Smooth muscle cell of the brain vasculature (primary cell): ENCODE data around the gene C11orf54.
"Not testable (repeated sequence)": the region's sequence is repeated elsewhere in the genome, so short reads cannot be mapped to it uniquely, and the experiment has no call there.

Experiments
- DNase-seq: peaks from one replicate; pipeline ENCODE4 v3.0.0-alpha.2; 2012; ENCODE audit warnings: low read depth, low spot score

The C11orf54 gene

DNA sequence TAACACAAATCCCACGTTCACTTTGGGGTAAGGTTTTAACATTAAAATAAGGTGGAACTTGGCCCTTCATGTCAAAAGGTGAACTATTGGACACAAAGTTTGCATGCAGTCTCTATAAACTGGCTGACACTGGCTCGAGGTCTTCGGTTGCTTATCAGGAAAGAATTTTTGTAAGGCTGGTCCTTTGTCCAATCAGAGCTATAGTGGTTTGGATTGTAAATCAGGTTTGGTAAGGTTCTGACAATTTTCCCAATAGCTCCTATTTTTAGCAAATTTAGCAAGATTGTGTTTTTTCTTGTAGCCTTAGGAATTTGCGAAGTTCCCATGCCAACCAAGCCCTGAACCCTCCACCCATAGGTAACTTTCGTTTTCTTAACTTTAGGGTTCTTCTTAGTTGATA, 25.0 kb downstream of the C11orf54 start:
- DNase-seq = no peak

DNA sequence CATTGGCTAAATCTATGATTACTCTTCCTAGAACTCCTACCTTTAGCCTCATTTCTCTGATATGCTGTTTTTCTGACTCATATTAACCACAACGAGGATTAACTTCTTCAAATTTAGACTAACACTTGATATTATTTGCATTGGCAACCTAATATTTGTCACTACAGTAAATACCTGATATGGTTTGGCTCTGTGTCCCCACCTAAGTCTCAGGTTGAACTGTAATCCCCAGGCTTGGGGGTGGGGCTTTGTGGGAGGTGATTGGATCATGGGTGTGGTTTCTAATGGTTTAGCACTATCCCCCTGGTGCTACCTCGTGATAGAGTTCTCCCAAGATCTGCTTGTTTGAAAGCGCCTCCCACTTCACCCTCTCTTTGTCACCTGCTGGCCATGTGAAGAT, 25.5 kb downstream of the C11orf54 start:
- DNase-seq = no peak

DNA sequence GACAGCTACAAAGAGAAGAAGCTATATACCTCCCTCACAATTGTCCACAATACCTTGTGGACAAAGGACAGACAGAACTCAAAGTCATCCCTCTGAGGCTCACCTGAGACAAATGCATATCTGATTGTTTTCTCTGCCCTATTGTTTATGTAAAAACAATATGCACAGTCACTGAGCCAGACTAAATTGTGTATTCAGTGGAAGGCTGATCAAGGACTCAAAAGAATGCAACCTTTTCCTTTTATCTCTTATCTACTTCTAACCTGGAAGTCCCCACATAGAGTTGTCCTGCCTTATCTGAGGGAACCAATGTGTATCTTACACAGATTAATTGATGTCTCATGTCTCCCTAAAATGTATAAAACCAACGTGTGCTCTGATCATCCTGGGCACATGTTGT, 28.7 kb downstream of the C11orf54 start:
- DNase-seq = no peak

DNA sequence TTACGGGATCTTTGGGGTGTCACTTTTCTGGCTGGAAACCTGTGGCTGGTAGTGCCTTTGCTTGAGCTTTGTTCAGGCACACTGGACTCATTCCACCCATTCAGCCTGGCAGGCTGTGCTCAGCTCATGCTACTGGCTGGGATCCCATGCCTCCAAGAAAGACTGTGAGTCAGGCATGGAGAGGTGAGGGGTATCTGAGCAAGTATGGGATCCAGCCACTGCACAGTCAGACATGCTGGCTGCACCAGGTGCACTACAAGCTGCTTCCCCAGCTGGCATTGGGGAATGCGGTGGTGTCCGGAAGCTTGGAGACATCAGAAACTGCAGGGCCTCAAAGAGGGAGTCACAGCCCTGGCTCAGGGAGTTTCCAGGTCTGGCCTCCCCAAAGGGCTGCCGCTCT, 30.7 kb downstream of the C11orf54 start:
- no peak for DNase-seq

DNA sequence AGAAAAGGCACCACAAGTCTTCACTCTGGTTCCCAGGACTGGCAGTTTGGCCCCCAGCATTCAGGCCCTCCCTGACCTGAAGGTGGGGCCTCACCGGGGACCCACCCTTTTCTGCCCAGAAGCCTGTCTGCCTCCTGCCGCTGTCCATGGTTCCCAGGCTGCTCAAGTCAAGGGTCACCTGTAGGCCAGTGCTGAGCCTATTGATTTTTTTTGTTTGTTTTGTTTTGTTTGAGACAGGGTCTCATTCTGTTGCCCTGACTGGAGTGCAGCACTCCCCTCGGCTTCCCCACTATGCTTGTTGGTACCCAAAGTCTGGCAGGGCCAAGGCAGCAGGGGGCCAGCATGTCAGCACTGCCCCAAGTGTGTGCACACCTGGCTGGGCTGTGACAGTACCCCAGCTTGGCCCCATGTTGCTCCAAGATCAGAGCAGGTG, 31.6 kb downstream of the C11orf54 start:
- no peak for DNase-seq

DNA sequence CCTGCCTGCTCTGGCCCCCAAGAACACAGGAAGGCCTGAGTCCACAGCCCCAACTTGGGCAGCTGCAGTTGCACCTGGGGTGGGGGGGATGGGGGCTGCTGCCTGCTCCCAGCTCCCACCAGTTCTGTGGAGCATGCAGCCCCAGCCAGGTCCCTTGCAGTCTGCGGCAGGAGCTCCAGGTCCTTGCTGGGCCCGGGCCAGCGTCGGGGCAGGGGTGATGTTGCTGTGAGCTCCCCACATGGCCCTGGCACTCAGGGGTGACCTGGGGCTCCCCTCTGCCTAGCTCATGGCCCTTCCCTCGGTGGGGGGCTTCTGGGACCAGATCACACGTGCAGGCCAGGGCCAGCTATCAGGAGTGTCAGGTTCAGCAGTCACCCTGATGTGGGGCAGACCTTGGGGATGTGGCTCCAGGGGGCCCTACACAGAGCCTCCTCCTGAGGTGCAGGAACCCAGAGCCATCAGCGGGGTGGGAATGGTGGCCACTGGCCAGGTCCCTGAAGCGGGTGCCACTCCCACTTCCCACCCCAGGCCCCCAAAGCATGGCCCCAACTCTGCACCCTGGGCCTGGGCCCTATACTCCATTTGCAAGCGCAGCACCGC, 32.2 kb downstream of the C11orf54 start:
- DNase-seq = no peak

DNA sequence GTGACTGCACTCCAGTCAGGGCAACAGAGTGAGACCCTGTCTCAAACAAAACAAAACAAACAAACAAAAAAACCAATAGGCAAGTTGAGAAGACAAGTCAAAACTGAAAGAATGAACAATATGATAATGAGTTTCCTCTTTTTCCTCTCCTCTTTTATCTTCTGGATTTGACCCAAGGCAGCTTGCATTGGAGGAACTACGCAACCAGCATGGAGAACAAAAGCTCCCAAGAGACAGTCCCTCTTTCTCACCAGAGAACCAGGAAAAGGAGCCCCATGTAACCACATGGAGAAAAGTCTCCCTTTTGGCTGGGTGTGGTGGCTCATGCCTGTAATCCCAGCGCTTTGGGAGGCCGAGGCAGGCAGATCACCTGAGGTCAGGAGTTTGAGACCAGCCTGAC, 33.1 kb downstream of the C11orf54 start:
- not testable (repeated sequence) for DNase-seq

DNA sequence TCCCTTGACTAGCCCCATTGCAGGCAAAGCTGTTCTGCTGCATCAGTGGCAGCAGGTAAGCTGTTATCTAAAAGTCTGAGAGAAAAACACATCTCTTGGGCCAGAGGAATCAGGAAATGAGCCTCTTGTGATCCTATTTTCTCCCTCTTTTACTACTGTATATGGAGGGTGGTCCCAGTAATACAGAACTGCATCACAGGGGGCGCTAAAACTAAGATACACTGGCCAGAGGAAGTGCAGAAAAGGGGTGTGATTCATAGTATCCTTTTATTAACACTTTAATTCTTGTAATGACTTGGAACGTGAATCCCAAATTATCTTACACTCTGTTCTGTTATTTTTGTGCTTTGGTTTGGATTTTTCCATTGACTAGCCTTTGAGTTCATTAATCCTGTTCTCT, 33.8 kb downstream of the C11orf54 start:
- no peak for DNase-seq

DNA sequence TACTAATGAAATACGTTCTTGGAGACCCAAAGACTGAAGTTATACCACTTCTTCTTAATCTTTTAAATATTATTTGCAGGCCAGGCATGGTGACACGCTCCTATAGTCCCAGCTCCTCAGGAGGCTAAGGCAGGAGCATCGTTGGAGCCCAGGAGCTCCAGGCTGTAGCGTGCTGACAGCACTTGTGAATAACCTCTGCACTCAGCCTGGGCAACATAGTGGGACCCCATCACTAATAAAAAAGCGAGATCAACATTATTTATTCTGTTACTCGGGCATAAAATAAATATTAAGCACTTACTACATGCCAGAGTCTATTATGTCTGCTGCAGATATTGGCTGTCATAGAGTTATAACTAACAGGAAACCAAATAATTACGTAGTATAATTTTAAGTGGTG, 41.9 kb downstream of the C11orf54 start:
- no peak for DNase-seq

DNA sequence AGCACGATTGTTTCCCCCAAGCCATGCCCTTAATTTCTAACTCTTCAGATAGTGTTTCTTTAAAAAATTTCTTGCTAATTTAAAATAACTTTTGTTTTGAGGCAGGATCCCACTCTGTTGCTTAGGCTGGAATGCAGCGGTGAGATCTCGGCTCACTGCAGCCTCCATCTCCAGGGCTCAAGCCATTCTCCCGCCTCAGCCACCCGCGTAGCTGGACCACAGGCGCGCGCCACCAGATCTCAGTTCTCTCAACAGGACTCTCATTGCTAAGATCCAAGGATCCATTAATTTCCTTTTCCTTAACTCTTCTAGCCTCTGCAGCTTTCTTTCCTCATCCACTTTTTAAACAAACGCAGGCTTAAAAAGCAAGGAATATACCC, 42.3 kb downstream of the C11orf54 start:
- DNase-seq = no peak

DNA sequence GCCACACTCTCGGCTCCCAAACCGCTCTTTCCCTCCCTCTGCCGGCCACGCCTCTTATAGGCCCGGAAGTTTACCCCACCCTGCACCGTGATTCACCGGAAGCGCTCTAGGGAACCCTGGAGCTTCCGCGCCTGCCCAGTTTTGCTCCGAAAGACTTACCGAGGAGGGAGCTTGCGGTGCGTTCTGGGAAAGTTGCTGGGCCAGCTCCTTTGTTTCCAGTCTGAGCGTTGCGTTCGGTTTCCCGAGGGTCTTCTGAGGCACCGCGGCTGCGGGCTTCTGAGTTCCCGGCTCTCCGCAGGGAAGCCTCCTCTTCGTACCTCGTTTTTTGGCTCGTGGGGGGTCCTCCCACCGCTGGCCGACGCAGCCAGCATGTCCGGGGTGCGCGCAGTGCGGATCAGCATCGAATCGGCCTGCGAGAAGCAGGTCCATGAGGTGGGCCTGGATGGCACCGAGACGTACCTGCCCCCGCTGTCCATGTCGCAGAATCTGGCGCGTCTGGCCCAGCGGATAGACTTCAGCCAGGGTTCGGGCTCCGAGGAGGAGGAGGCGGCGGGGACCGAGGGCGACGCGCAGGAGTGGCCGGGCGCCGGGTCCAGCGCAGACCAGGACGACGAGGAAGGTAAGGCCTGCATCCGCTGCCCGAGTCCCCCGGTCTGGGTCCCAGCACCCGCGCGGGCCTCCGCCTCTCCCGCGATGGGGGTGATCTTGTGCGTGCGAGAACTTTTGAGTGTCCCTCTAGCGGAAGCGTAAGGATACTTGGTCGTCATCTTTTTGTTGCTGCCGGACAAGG, 42.9 kb downstream of the C11orf54 start, which contains the start of gene MED17:
MED17 (plus strand) TSS at position 138 of the 790 bp plus-strand sequence; CDS start at position 370, 232 bp downstream.
- peak; percentile 74 for DNase-seq

DNA sequence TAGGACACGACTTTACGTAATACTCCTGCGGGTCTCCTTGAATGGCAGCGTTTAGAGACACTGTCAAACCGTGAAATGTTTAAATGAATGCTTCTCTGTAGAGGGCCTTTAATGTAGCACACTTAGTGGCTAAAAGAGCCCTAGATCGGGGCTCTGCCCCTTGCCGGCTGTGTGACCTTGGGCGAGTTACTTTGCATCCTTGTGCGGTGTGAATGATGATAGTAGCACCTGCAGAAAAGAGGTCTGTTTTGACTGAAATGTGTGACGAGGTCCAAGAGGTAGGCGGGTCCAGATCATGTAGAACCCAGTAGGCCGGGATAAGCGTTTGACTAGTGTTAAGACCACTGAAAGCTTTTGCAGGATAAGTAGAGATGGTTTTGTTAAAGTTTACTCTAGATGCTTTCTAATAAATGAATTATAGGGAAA, 43.5 kb downstream of the C11orf54 start:
- DNase-seq = no peak

DNA sequence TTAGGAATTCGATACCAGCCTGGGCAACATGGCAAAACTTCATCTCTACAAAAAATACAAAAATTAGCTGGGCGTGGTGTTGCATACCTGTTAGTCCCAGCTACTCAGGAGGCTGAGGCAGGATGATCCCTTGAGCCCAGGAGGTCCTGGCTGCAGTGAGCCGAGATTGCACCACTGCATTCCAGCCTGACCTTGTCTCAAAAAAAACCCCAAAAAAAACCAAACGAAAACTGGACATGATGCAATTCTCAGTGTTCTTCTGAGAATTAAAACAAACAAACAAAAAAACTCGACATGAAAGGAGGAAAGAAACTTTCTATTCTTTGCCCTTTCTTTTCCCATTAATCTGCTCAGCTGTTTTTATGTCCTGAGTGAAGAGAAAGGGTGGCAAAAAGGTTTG, 50.0 kb downstream of the C11orf54 start:
- DNase-seq = no peak

DNA sequence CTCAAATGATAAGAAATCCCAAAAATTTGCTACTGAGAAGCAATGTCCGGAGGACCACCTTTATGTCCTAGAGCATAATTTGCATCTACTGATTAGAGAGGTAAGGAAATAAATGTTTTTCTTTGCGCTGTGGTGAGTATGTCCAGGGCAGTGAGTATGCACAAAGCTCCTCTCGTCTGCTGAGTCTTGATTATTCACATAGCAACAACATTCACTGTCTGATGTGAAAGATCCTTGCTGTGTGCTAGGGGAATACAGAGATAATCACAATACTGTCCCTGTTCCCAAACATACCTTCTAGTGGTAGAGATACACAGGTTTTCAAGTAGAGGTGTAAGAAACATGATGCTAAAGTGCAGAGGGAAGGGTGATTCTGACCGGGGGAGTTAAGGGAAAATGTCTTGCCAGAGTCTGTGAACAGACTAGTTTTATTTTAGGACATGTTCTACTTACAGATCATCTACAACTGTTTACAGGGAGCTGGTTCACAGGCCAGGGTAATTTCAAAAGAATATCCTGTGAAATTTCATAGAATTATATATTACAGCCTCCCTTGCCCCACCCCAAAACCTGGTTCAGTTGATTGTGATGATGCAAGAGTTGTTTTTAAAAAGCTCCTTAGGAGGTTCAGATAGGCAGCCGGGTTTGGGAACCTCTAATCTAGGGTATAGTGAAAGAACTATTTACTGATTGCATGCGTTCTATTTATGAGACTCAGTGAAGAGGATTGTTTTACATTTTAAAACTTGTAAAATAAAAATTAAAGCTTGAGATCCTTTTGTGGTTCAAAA, 55.2 kb downstream of the C11orf54 start:
- DNase-seq = no peak

DNA sequence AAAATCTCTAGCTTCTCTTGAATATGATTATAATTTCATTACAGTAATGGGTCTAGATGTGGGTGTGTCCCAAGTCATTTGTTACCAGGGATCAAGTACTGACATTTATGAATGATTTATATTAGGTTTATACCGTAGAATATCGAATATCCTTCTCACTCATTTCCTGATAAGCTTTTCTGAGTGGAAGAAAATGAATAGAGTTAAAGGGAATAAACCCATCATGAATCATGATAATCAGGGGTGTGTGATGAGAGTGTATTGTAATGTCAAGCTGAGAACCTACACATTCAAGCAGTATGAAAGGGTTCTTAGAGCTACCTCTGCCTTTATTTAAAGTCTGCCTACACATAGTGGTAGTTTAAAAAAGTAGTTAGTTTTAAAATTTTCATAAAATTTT, 59.9 kb downstream of the C11orf54 start:
- DNase-seq = no peak

DNA sequence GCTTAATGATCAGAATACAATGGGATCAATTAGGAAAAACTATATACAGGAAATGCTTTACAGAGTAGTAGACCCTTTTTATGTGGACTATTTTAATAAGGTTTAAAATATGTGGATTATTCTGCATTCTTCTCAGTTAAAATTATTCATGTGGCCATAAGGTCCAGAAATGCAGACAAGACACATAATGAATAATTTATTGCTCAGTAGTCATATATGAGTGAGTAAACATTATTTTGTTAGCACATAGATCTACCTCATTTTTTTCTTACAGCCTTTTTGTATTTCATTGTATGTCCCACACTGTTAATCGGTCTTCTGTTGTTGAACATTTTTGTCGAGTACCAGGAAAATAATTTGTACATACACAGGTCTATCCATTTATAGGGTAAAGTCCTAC, 63.4 kb downstream of the C11orf54 start:
- no peak for DNase-seq

DNA sequence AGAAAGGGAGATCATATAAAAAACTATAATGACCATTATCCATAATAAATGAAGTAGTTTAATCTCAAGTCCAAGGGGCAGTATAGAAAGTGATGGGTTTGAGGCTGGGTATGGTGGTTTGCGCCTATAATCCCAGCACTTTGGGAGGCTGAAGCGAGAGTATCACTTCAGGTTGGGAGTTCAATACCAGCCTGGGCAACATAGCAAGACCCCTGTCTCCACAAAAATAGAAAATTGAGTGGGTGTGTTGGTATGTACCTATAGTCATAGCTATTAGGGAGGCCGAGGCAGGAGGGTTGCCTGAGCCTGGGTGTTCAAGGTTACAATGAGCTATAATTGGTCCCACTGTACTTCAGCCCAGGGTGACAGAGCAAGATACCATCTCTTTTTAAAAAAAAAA, 66.5 kb downstream of the C11orf54 start:
- DNase-seq = no peak

DNA sequence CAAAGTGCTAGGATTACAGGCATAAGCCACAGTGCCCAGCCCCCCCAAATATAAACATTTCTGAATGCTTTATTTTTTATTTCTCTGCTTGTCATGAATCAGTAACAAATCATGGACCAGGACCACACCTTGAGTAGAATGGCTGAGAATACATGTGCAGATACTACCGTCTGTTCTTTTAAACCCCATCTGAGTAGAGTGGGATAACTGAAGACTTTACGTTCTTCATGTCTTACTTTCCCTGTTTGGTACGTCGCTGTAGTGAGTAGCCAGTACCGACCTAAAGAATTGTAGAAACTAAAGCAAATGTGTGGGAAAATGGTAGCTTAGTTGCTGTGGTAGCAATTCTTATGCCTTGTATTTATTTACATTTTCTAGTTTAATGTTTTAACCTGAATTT, 72.5 kb downstream of the C11orf54 start:
- DNase-seq = no peak
